Osteoblast (primary cell): ENCODE measurements around the gene PAPLN. TPM values are rescaled to one million over a fixed set of nuclear protein-coding genes. Genes with fewer than 3 reads are reported as not detected.

Source experiments
- DNase-seq: peaks from one replicate; pipeline ENCODE4 v3.0.0; 2011; ENCODE audit warnings: low spot score, mixed read lengths; ENCODE audit not compliant: insufficient read length; ENCODE audit errors: missing footprints
- H2AFZ ChIP-seq: 2 replicates; pipeline ENCODE4 v1.6.0; 2011; ENCODE audit warnings: mild to moderate bottlenecking, low read length
- H3K27ac ChIP-seq: 2 replicates; pipeline ENCODE4 v1.5.1; 2011; ENCODE audit warnings: mild to moderate bottlenecking, low read depth, low read length, moderate library complexity
- H3K27me3 ChIP-seq: 2 replicates; pipeline ENCODE4 v1.6.0; 2012; ENCODE audit warnings: mild to moderate bottlenecking, control low read depth, inconsistent platforms, low read length, moderate library complexity; ENCODE audit not compliant: insufficient read depth
- H3K36me3 ChIP-seq: 2 replicates; pipeline ENCODE4 v1.5.1; 2011; ENCODE audit warnings: mild to moderate bottlenecking, low read length, control low read depth, moderate library complexity; ENCODE audit not compliant: insufficient read depth
- H3K4me1 ChIP-seq: 2 replicates; pipeline ENCODE4 v1.5.1; 2011; ENCODE audit warnings: mild to moderate bottlenecking, low read length, control low read depth, moderate library complexity; ENCODE audit not compliant: insufficient read depth
- H3K4me2 ChIP-seq: 2 replicates; pipeline ENCODE4 v1.6.0; 2011; ENCODE audit warnings: mild to moderate bottlenecking, low read length; ENCODE audit not compliant: insufficient read depth
- H3K4me3 ChIP-seq: fragments of 200-600 bp; sonication (generic); 3 replicates; pipeline ENCODE4 v1.5.1; 2012; ENCODE audit warnings: mild to moderate bottlenecking, low read length, inconsistent platforms; ENCODE audit not compliant: insufficient read depth
- H3K79me2 ChIP-seq: 2 replicates; pipeline ENCODE4 v1.6.0; 2012; ENCODE audit warnings: mild to moderate bottlenecking, low read length, control low read depth, inconsistent platforms; ENCODE audit not compliant: insufficient read depth
- H3K9me3 ChIP-seq: 2 replicates; pipeline ENCODE4 v1.5.1; 2011; ENCODE audit warnings: low read depth, low read length, control low read depth
- H4K20me1 ChIP-seq: 2 replicates; pipeline ENCODE4 v1.6.0; 2012; ENCODE audit warnings: mild to moderate bottlenecking, low read length, control low read depth; ENCODE audit not compliant: insufficient read depth
- total RNA-seq: library from RNA; depleted of rRNA; stranded (reverse); fragments of >200 nt; gene quantifications from 2 replicates; pipeline ENCODE4 v1.2.3, GENCODE V29; 2012
- TF ChIP-seq, protein P1 (sequence below): IDR thresholded peaks from 2 replicates; pipeline ENCODE4 v1.5.1; 2011; ENCODE audit warnings: mild to moderate bottlenecking, low read depth, low read length, moderate library complexity; ENCODE audit errors: extremely low read depth

PAPLN gene, protein sequence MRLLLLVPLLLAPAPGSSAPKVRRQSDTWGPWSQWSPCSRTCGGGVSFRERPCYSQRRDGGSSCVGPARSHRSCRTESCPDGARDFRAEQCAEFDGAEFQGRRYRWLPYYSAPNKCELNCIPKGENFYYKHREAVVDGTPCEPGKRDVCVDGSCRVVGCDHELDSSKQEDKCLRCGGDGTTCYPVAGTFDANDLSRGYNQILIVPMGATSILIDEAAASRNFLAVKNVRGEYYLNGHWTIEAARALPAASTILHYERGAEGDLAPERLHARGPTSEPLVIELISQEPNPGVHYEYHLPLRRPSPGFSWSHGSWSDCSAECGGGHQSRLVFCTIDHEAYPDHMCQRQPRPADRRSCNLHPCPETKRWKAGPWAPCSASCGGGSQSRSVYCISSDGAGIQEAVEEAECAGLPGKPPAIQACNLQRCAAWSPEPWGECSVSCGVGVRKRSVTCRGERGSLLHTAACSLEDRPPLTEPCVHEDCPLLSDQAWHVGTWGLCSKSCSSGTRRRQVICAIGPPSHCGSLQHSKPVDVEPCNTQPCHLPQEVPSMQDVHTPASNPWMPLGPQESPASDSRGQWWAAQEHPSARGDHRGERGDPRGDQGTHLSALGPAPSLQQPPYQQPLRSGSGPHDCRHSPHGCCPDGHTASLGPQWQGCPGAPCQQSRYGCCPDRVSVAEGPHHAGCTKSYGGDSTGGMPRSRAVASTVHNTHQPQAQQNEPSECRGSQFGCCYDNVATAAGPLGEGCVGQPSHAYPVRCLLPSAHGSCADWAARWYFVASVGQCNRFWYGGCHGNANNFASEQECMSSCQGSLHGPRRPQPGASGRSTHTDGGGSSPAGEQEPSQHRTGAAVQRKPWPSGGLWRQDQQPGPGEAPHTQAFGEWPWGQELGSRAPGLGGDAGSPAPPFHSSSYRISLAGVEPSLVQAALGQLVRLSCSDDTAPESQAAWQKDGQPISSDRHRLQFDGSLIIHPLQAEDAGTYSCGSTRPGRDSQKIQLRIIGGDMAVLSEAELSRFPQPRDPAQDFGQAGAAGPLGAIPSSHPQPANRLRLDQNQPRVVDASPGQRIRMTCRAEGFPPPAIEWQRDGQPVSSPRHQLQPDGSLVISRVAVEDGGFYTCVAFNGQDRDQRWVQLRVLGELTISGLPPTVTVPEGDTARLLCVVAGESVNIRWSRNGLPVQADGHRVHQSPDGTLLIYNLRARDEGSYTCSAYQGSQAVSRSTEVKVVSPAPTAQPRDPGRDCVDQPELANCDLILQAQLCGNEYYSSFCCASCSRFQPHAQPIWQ
- 5.3 and 5.8 TPM in 2 replicates for total RNA-seq

DNA sequence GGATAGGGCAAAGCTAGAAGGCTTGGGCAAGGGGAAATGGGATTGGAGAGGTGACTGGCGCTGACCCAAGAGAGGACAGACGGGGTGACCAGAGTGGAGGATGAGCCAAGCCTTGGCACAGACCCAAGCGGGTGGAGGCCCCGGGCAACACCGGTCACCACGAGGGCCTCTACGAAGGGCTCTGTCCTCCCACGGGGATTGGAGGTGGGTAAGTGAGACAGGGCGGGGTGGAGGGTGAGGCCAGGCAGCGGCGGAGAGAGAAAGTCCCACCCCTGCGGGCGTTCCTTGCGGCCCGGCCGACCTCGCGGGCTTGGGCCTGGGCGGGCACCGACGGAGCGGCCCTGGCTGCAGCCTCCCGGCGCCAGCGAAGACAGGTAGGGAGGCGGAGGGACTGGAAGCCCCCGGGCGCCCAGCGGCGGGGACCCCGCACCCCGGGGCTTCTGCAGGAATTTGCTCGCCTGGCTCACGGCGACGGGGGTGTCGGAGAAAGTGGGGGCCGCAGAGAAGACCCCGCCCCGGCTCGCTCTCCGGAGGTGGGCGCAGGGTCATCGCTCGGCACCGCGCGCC is at the start of gene PAPLN:
Gene PAPLN (plus strand): TSS at position 288 of the 567 bp plus-strand sequence. CDS start 2,273 bp downstream, outside the sequence.
- H2AFZ ChIP-seq: peak within 1 kb of the TSS; percentile 80
- H3K9me3 ChIP-seq: no peaks in the 10 kb centered on the region
- peak within 1 kb of the TSS; percentile 64 for H3K4me3 ChIP-seq
- no peak within 1 kb of the TSS for H3K27ac ChIP-seq
- H3K79me2 ChIP-seq: no peaks in the 10 kb centered on the region
- H3K4me2 ChIP-seq: peak within 1 kb of the TSS; percentile 84
- H4K20me1 ChIP-seq: peaks cover 11% of the 10 kb centered on the region
- H3K27me3 ChIP-seq: peaks cover 73% of the 10 kb centered on the region
- peak; percentile 53 for DNase-seq
- no peaks in the 10 kb centered on the region for H3K36me3 ChIP-seq
- H3K4me1 ChIP-seq: peaks cover 23% of the 10 kb centered on the region
- TF ChIP-seq, protein P1, sequence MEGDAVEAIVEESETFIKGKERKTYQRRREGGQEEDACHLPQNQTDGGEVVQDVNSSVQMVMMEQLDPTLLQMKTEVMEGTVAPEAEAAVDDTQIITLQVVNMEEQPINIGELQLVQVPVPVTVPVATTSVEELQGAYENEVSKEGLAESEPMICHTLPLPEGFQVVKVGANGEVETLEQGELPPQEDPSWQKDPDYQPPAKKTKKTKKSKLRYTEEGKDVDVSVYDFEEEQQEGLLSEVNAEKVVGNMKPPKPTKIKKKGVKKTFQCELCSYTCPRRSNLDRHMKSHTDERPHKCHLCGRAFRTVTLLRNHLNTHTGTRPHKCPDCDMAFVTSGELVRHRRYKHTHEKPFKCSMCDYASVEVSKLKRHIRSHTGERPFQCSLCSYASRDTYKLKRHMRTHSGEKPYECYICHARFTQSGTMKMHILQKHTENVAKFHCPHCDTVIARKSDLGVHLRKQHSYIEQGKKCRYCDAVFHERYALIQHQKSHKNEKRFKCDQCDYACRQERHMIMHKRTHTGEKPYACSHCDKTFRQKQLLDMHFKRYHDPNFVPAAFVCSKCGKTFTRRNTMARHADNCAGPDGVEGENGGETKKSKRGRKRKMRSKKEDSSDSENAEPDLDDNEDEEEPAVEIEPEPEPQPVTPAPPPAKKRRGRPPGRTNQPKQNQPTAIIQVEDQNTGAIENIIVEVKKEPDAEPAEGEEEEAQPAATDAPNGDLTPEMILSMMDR: no peak

GRCh38 chr14:73188501-73188911 is 48.8 kb upstream of the PAPLN start:
- no peak overlapping the region for H3K4me2 ChIP-seq
- peaks cover 17% of the 10 kb centered on the region for H3K36me3 ChIP-seq
- H2AFZ ChIP-seq: no peak overlapping the region
- peaks cover 5% of the 10 kb centered on the region for H3K4me1 ChIP-seq
- DNase-seq: peak; percentile 51
- peak overlapping the region; percentile 33 for H3K27ac ChIP-seq
- H3K4me3 ChIP-seq: no peak overlapping the region
- H4K20me1 ChIP-seq: no peaks in the 10 kb centered on the region
- H3K9me3 ChIP-seq: no peaks in the 10 kb centered on the region
- no peaks in the 10 kb centered on the region for H3K27me3 ChIP-seq
- TF ChIP-seq, protein P1: no peak
- H3K79me2 ChIP-seq: no peaks in the 10 kb centered on the region

DNA sequence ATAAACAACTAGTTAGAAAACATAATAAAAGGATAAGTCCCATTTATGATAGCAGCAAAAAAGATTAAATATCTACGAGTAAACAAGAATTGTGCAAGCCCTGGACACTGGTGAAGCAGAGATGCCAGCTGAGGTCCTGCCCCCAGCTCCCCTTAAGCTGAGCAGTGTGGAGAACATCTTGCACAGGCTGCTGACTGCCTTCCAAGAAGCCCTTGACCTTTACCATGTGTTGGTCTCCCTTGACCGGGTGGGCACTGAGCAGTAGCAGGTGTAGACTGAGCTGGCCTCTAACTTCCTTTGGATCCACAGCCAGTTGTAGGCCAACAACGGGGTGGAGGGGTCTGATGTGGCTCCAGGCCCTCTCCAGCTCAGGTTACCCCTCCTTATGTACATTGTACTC is 47.7 kb upstream of the PAPLN start:
- no peak for DNase-seq

More for the DNA sequence above, 47.7 kb upstream of the PAPLN start:
- TF ChIP-seq, protein P1: no peak
- Histone ChIP-seq H3K9me3 (no peaks in the 10 kb centered on the region), H3K4me1 (peaks cover 5% of the 10 kb centered on the region), H3K36me3 (peaks cover 26% of the 10 kb centered on the region), H3K79me2 (no peaks in the 10 kb centered on the region), H3K4me3 (no peak overlapping the region), H3K27ac (no peak overlapping the region), H3K27me3 (no peaks in the 10 kb centered on the region), H4K20me1 (no peaks in the 10 kb centered on the region), H2AFZ (no peak overlapping the region), H3K4me2 (no peak overlapping the region)
